GM12878 (cell line): ENCODE measurements around the gene EML5.

Source experiments
- EP300 ChIP-seq, 2 experiments: fragments of 150-350 bp in 1 of 2; IDR thresholded peaks; 2 replicates each; pipeline ENCODE4 v1.6.1; 2011 to 2012; ENCODE audit warnings: low read depth in 2 of 2, low read length in 2 of 2, borderline replicate concordance in 1 of 2, improper control_type of control experiment in 1 of 2, inconsistent platforms in 1 of 2; ENCODE audit not compliant: control insufficient read depth in 1 of 2
- ESRRA ChIP-seq: IDR thresholded peaks from 2 replicates; pipeline ENCODE4 v1.6.1; 2012; ENCODE audit warnings: mild to moderate bottlenecking, low read length, improper control_type of control experiment
- NFIC ChIP-seq: IDR thresholded peaks from 2 replicates; pipeline ENCODE4 v1.6.1; 2012; ENCODE audit warnings: low read depth, mild to moderate bottlenecking, inconsistent platforms, low read length, moderate library complexity
- PML ChIP-seq: IDR thresholded peaks from 2 replicates; pipeline ENCODE4 v1.6.1; 2012; ENCODE audit warnings: low read length, inconsistent platforms
- POLR2A ChIP-seq: IDR thresholded peaks from 2 replicates; pipeline ENCODE4 v1.6.1; 2011; ENCODE audit warnings: low read depth, mild to moderate bottlenecking, low read length
- POLR2AphosphoS5 ChIP-seq: IDR thresholded peaks from 2 replicates; pipeline ENCODE4 v1.6.1; 2011; ENCODE audit warnings: mild to moderate bottlenecking, low read length, inconsistent platforms
- SP1 ChIP-seq: IDR thresholded peaks from one replicate; pipeline ENCODE4 v1.6.1; 2011; ENCODE audit warnings: low read depth, low read length
- ZNF274 ChIP-seq: IDR thresholded peaks from one replicate; pipeline ENCODE4 v1.8.0; 2011; ENCODE audit not compliant: insufficient read length, insufficient read depth
- TF ChIP-seq, protein P1 (sequence below): fragments of 450-650 bp; IDR thresholded peaks from 2 replicates; pipeline ENCODE4 v1.6.1; 2016; ENCODE audit warnings: mild to moderate bottlenecking
- TF ChIP-seq, protein P2 (sequence below), 3 experiments: IDR thresholded peaks in 2 of 3; conservative IDR thresholded peaks in 1 of 3; 2 replicates each; pipeline ENCODE4 v1.5.1; 2011; ENCODE audit warnings: low read depth in 3 of 3, low read length in 3 of 3, mild to moderate bottlenecking in 3 of 3, control low read depth in 2 of 3, moderate library complexity in 2 of 3, inconsistent platforms in 1 of 3, mixed read lengths in 1 of 3; ENCODE audit not compliant: control insufficient read depth in 2 of 3, insufficient read depth in 1 of 3; ENCODE audit errors: extremely low read depth in 1 of 3
- TF ChIP-seq, protein P3 (sequence below): IDR thresholded peaks from 2 replicates; pipeline ENCODE4 v1.6.1; 2011; ENCODE audit warnings: mild to moderate bottlenecking, low read depth, low read length, moderate library complexity; ENCODE audit not compliant: insufficient replicate concordance
- TF ChIP-seq, protein P4 (sequence below): fragments of 450-650 bp; IDR thresholded peaks from 2 replicates; pipeline ENCODE4 v1.6.1; 2017; ENCODE audit warnings: mild to moderate bottlenecking

DNA sequence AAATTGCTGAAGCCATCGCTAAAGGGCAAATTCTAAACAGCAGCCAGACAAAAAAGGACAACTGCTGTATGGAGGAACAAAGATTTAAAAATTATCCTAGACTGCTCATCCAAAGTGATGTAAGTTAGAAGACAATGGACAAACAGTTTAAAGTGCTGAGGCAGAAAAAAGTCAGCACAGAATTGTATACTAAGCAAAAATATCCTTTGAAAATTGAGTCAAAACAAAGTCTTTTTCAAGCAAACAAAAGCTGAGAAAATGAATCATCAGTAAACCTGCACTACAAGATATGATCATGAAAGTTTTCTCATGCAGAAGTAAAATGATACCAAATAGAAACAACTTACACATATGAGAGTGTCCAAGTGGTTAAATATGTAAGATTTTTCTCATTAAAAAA lies 43.6 kb downstream of the EML5 start:
- TF ChIP-seq, protein P1, sequence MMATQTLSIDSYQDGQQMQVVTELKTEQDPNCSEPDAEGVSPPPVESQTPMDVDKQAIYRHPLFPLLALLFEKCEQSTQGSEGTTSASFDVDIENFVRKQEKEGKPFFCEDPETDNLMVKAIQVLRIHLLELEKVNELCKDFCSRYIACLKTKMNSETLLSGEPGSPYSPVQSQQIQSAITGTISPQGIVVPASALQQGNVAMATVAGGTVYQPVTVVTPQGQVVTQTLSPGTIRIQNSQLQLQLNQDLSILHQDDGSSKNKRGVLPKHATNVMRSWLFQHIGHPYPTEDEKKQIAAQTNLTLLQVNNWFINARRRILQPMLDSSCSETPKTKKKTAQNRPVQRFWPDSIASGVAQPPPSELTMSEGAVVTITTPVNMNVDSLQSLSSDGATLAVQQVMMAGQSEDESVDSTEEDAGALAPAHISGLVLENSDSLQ: no peak
- TF ChIP-seq, protein P2, sequence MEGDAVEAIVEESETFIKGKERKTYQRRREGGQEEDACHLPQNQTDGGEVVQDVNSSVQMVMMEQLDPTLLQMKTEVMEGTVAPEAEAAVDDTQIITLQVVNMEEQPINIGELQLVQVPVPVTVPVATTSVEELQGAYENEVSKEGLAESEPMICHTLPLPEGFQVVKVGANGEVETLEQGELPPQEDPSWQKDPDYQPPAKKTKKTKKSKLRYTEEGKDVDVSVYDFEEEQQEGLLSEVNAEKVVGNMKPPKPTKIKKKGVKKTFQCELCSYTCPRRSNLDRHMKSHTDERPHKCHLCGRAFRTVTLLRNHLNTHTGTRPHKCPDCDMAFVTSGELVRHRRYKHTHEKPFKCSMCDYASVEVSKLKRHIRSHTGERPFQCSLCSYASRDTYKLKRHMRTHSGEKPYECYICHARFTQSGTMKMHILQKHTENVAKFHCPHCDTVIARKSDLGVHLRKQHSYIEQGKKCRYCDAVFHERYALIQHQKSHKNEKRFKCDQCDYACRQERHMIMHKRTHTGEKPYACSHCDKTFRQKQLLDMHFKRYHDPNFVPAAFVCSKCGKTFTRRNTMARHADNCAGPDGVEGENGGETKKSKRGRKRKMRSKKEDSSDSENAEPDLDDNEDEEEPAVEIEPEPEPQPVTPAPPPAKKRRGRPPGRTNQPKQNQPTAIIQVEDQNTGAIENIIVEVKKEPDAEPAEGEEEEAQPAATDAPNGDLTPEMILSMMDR (IDR thresholded peaks at IDR 0.05 in 2 of 3, conservative IDR thresholded peaks at IDR 0.05 in 1 of 3; ENCODE audit: control insufficient read depth in 2 of 3, extremely low read depth in 1 of 3, insufficient read depth in 1 of 3, low read depth in 3 of 3, low read length in 3 of 3): no peak
- no peak for TF ChIP-seq POLR2A
- no peak for TF ChIP-seq ZNF274
- TF ChIP-seq, protein P3, sequence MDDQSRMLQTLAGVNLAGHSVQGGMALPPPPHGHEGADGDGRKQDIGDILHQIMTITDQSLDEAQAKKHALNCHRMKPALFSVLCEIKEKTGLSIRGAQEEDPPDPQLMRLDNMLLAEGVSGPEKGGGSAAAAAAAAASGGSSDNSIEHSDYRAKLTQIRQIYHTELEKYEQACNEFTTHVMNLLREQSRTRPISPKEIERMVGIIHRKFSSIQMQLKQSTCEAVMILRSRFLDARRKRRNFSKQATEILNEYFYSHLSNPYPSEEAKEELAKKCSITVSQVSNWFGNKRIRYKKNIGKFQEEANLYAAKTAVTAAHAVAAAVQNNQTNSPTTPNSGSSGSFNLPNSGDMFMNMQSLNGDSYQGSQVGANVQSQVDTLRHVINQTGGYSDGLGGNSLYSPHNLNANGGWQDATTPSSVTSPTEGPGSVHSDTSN: no peak
- TF ChIP-seq, protein P4, sequence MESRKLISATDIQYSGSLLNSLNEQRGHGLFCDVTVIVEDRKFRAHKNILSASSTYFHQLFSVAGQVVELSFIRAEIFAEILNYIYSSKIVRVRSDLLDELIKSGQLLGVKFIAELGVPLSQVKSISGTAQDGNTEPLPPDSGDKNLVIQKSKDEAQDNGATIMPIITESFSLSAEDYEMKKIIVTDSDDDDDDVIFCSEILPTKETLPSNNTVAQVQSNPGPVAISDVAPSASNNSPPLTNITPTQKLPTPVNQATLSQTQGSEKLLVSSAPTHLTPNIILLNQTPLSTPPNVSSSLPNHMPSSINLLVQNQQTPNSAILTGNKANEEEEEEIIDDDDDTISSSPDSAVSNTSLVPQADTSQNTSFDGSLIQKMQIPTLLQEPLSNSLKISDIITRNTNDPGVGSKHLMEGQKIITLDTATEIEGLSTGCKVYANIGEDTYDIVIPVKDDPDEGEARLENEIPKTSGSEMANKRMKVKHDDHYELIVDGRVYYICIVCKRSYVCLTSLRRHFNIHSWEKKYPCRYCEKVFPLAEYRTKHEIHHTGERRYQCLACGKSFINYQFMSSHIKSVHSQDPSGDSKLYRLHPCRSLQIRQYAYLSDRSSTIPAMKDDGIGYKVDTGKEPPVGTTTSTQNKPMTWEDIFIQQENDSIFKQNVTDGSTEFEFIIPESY: no peak
- TF ChIP-seq PML: no peak
- TF ChIP-seq SP1: no peak
- no peak for TF ChIP-seq EP300 (IDR thresholded peaks at IDR 0.05; ENCODE audit: borderline replicate concordance in 1 of 2, control insufficient read depth in 1 of 2, low read depth in 2 of 2, low read length in 2 of 2)
- no peak for TF ChIP-seq NFIC
- no peak for TF ChIP-seq POLR2AphosphoS5
- no peak for TF ChIP-seq ESRRA
